ENCODE results near the gene PDE11A. TPM values are rescaled to one million over a fixed set of nuclear protein-coding genes. Genes with fewer than 3 reads are reported as not detected.

The PDE11A gene
- total and polyA plus RNA-seq, 5 donors from 2014 or later: not detected

DNA sequence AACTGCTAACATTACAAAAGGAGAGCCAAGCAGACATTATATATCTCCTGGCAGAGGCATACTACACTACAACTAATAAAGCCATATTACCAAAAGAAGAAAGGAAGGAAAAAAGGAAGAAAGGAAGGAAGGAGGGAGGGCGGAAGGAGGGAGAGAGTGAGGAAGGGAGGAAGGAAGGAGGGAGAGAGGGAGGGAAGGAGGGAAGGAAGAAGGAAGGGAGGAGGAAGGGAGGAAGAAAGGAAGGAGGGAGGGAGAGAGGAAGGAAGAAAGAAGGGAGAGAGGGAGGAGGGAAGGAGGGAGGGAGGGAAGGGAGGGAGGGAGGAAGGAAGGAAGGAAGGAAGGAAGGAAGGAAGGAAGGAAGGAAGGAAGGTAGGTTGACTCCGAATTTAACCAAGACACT lies 133.4 kb downstream of the PDE11A start:
- Mint-ChIP-seq H3K27ac (no peak overlapping the region), H3K36me3 (no peaks in the 10 kb centered on the region), H3K4me1 (no peaks in the 10 kb centered on the region), H3K27me3 (peaks cover 4% of the 10 kb centered on the region), H3K9me3 (peaks cover 0 to 9% (median 0%) of the 10 kb centered on the region in 7 donors), H3K4me3 (no peak overlapping the region)
- no peak for ATAC-seq (ENCODE audit: low read depth in 2 of 2)
- Histone ChIP-seq H3K36me3 (ENCODE audit: control insufficient read depth, insufficient read depth, low read length) (no peaks in the 10 kb centered on the region), H3K4me3 (ENCODE audit: low read depth, low read length) (no peak overlapping the region), H3K27me3 (ENCODE audit: control insufficient read depth, insufficient read depth, low read length) (no peaks in the 10 kb centered on the region), H3K4me1 (ENCODE audit: control insufficient read depth, insufficient read depth, low read length, poor library complexity, severe bottlenecking) (no peaks in the 10 kb centered on the region), H3K9me3 (ENCODE audit: control insufficient read depth in 2 of 2, low read length in 2 of 2) (no peaks in the 10 kb centered on the region), H3K27ac (ENCODE audit: insufficient read depth, low read length, poor library complexity, severe bottlenecking) (no peak overlapping the region)
- no peak for DNase-seq

DNA sequence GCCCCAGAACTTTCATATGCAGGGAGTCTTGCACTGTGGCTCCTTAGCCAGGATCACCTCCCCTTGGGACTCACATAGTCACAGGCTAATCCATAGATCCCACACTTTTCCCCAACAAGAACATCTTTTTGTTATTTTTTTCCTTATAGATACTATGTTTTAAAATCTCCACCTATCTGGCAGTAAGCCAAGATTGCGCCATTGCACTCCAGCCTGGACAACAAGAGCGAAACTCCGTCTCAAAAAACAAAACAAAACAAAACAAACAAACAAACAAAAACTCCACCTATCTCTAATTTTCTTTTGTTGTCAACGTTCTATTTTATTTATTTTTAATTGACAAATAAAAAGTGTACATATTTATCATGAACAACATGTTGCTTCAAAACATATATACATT lies 141.7 kb downstream of the PDE11A start:
- no peak overlapping the region for H3K27ac ChIP-seq (ENCODE audit: insufficient read depth, low read length, poor library complexity, severe bottlenecking)
- no peaks in the 10 kb centered on the region for H3K36me3 ChIP-seq (ENCODE audit: control insufficient read depth, insufficient read depth, low read length)
- Mint-ChIP-seq H3K9me3 (peaks cover 0 to 3% (median 0%) of the 10 kb centered on the region in 7 donors), H3K4me1 (no peaks in the 10 kb centered on the region), H3K27me3 (no peaks in the 10 kb centered on the region), H3K36me3 (no peaks in the 10 kb centered on the region), H3K27ac (no peak overlapping the region), H3K4me3 (no peak overlapping the region)
- H3K4me3 ChIP-seq (ENCODE audit: low read depth, low read length): no peak overlapping the region
- H3K4me1 ChIP-seq (ENCODE audit: control insufficient read depth, insufficient read depth, low read length, poor library complexity, severe bottlenecking): no peaks in the 10 kb centered on the region
- DNase-seq: no peak
- H3K27me3 ChIP-seq (ENCODE audit: control insufficient read depth, insufficient read depth, low read length): no peaks in the 10 kb centered on the region
- no peaks in the 10 kb centered on the region for H3K9me3 ChIP-seq (ENCODE audit: control insufficient read depth in 2 of 2, low read length in 2 of 2)
- ATAC-seq (ENCODE audit: low read depth in 2 of 2): no peak

DNA sequence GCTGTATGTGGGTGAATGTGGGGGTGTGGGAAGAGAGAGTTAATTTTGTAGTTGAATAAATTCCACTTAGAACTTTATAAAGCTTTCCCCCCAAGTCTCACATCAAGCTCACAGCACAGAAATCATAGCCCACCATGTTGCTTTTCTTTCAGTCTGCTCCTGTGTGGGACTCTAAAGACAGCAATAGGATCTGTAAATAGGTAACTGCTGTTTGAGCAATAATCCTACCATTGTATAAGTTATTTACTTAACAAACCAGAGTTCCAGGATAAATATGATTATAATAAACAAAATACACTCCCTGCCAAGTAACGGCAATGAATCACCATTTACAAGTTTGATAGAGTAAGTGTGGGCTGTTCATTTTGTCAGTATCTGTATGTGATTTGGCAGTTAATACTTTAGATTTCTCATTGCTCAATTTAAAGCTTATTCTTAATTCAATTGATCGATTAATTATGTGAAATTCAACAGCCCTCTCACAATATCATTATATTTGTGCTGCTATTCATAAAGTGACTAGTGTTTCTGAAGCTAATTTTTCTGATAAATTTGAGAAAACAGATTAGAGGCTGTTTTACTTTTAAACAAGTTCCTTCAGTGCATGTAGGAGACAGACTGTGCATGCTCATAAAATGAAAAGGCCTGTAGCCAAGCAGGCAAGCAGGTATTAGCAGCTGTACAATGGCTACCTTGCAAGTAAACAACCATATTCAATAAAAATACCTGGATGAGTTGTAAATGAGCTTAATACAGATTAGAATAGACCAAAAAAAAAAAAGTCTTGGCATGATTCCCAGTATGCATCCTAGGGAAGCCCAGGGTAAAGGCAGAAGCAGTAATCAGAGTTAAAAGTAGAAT lies 142.7 kb downstream of the PDE11A start:
- Histone ChIP-seq H3K27me3 (ENCODE audit: control insufficient read depth, insufficient read depth, low read length) (no peaks in the 10 kb centered on the region), H3K4me1 (ENCODE audit: control insufficient read depth, insufficient read depth, low read length, poor library complexity, severe bottlenecking) (no peaks in the 10 kb centered on the region), H3K27ac (ENCODE audit: insufficient read depth, low read length, poor library complexity, severe bottlenecking) (no peak overlapping the region), H3K36me3 (ENCODE audit: control insufficient read depth, insufficient read depth, low read length) (no peaks in the 10 kb centered on the region), H3K9me3 (ENCODE audit: control insufficient read depth in 2 of 2, low read length in 2 of 2) (no peaks in the 10 kb centered on the region), H3K4me3 (ENCODE audit: low read depth, low read length) (no peak overlapping the region)
- H3K4me3 Mint-ChIP-seq: no peak overlapping the region
- no peaks in the 10 kb centered on the region for H3K27me3 Mint-ChIP-seq
- H3K4me1 Mint-ChIP-seq: no peaks in the 10 kb centered on the region
- ATAC-seq (ENCODE audit: low read depth in 2 of 2) (no peak), DNase-seq (no peak)
- peaks cover 0 to 3% (median 0%) of the 10 kb centered on the region in 7 donors for H3K9me3 Mint-ChIP-seq
- H3K27ac Mint-ChIP-seq: no peak overlapping the region
- H3K36me3 Mint-ChIP-seq: no peaks in the 10 kb centered on the region

DNA sequence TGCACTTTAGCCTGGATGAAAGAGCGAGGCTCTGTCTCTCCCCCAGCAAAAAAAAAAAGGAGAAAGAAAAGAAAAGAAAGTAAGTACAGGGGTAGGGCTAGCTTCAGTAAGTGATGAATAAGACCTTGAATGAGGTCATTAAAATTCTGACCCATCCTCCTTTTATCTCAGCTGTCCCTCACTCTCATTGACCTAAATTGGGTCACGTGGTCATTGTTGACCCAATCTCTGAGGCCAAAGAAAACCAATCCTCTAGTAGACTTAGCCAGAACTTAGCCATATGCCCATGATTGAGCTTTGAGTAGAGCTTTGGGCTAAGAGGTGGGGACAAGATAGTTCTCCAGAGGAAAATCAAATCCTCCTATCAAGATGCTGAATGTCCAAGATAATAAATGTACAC lies 149.3 kb downstream of the PDE11A start:
- H3K36me3 Mint-ChIP-seq: no peaks in the 10 kb centered on the region
- ATAC-seq (ENCODE audit: low read depth in 2 of 2): no peak

DNA sequence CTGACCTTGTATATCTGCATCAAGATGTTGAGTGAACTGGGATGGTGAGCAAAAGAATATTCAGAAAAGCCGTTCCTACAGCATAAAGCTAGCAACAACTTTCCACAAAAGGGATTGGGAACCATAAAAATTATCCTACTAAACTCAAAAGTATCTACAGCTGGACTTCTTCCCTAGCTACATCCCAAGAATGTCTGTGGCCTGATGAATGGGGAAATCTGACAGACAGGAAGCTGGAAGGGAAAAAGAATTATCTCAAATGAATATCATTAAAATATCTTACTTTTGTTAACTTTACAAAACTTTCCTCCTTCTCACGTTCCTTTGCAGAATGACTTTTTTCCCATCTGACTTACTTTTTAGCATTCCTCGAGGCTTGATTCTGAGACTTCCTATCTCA lies 150.9 kb downstream of the PDE11A start:
- no peaks in the 10 kb centered on the region for H3K4me1 Mint-ChIP-seq
- no peaks in the 10 kb centered on the region for H3K36me3 Mint-ChIP-seq
- DNase-seq (no peak), ATAC-seq (ENCODE audit: low read depth in 2 of 2) (no peak)
- H3K27ac Mint-ChIP-seq: no peak overlapping the region
- H3K9me3 ChIP-seq (ENCODE audit: control insufficient read depth in 2 of 2, low read length in 2 of 2): no peaks in the 10 kb centered on the region
- H3K36me3 ChIP-seq (ENCODE audit: control insufficient read depth, insufficient read depth, low read length): no peaks in the 10 kb centered on the region
- no peaks in the 10 kb centered on the region for H3K27me3 Mint-ChIP-seq
- no peaks in the 10 kb centered on the region for H3K27me3 ChIP-seq (ENCODE audit: control insufficient read depth, insufficient read depth, low read length)
- no peak overlapping the region for H3K27ac ChIP-seq (ENCODE audit: insufficient read depth, low read length, poor library complexity, severe bottlenecking)
- no peak overlapping the region for H3K4me3 ChIP-seq (ENCODE audit: low read depth, low read length)
- peaks cover 0 to 4% (median 0%) of the 10 kb centered on the region in 7 donors for H3K9me3 Mint-ChIP-seq
- no peak overlapping the region for H3K4me3 Mint-ChIP-seq
- no peaks in the 10 kb centered on the region for H3K4me1 ChIP-seq (ENCODE audit: control insufficient read depth, insufficient read depth, low read length, poor library complexity, severe bottlenecking)

More for the DNA sequence above, 149.3 kb downstream of the PDE11A start:
- H3K27ac ChIP-seq (ENCODE audit: insufficient read depth, low read length, poor library complexity, severe bottlenecking): no peak overlapping the region
- no peak for DNase-seq
- H3K36me3 ChIP-seq (ENCODE audit: control insufficient read depth, insufficient read depth, low read length): no peaks in the 10 kb centered on the region
- no peaks in the 10 kb centered on the region for H3K27me3 ChIP-seq (ENCODE audit: control insufficient read depth, insufficient read depth, low read length)
- Mint-ChIP-seq H3K4me3 (no peak overlapping the region), H3K9me3 (peaks cover 0 to 2% (median 0%) of the 10 kb centered on the region in 7 donors), H3K27ac (no peak overlapping the region), H3K27me3 (no peaks in the 10 kb centered on the region), H3K4me1 (no peaks in the 10 kb centered on the region)
- no peak overlapping the region for H3K4me3 ChIP-seq (ENCODE audit: low read depth, low read length)
- H3K4me1 ChIP-seq (ENCODE audit: control insufficient read depth, insufficient read depth, low read length, poor library complexity, severe bottlenecking): no peaks in the 10 kb centered on the region
- H3K9me3 ChIP-seq (ENCODE audit: control insufficient read depth in 2 of 2, low read length in 2 of 2): no peaks in the 10 kb centered on the region

DNA sequence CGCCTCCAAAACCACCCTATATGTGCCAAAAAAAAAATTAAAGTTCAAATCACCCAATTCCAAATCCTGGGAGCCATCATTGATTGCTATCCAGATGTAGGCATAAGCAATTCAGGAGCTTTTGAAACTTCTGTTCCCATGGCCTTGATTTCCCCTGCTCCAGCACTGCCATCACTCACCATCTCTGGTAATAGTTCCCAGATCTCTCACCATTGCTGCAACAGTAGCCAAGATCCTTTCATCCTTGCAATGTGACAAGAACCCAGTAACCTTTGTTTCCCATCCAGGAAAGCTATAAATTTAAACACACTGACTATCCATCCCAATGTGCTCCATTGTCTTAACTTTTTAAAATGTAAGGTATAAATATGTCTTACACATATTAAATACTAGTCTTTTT lies 155.4 kb downstream of the PDE11A start:
- Mint-ChIP-seq H3K27me3 (no peaks in the 10 kb centered on the region), H3K4me1 (no peaks in the 10 kb centered on the region), H3K36me3 (no peaks in the 10 kb centered on the region), H3K4me3 (no peak overlapping the region), H3K27ac (no peak overlapping the region), H3K9me3 (peaks cover 0 to 4% (median 0%) of the 10 kb centered on the region in 7 donors)
- no peaks in the 10 kb centered on the region for H3K4me1 ChIP-seq (ENCODE audit: control insufficient read depth, insufficient read depth, low read length, poor library complexity, severe bottlenecking)
- no peaks in the 10 kb centered on the region for H3K9me3 ChIP-seq (ENCODE audit: control insufficient read depth in 2 of 2, low read length in 2 of 2)
- H3K27ac ChIP-seq (ENCODE audit: insufficient read depth, low read length, poor library complexity, severe bottlenecking): no peak overlapping the region
- H3K27me3 ChIP-seq (ENCODE audit: control insufficient read depth, insufficient read depth, low read length): no peaks in the 10 kb centered on the region
- no peak for ATAC-seq (ENCODE audit: low read depth in 2 of 2)
- no peaks in the 10 kb centered on the region for H3K36me3 ChIP-seq (ENCODE audit: control insufficient read depth, insufficient read depth, low read length)
- no peak overlapping the region for H3K4me3 ChIP-seq (ENCODE audit: low read depth, low read length)
- no peak for DNase-seq

DNA sequence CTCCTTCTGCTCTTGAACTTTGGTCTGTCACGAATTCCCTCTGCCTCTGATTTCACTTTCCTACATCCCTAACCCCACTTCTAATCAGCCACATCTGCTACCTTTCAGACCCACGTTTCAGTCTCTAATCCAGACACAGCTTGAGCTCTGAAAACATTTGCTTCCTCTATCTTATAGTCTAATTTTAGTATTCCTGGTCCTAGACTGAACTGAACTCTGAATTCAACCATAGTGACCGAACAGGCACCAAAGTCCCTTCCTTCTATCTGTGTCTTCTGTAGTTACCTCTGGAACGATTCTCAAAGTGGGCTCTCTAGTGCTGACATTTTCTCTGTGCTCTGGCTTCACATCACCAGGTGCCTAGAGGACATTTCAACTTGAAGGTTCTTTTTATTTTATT lies 156.2 kb downstream of the PDE11A start:
- H3K27me3 Mint-ChIP-seq: no peaks in the 10 kb centered on the region
- Histone ChIP-seq H3K27ac (ENCODE audit: insufficient read depth, low read length, poor library complexity, severe bottlenecking) (no peak overlapping the region), H3K27me3 (ENCODE audit: control insufficient read depth, insufficient read depth, low read length) (no peaks in the 10 kb centered on the region), H3K4me1 (ENCODE audit: control insufficient read depth, insufficient read depth, low read length, poor library complexity, severe bottlenecking) (no peaks in the 10 kb centered on the region), H3K9me3 (ENCODE audit: control insufficient read depth in 2 of 2, low read length in 2 of 2) (no peaks in the 10 kb centered on the region), H3K4me3 (ENCODE audit: low read depth, low read length) (no peak overlapping the region), H3K36me3 (ENCODE audit: control insufficient read depth, insufficient read depth, low read length) (no peaks in the 10 kb centered on the region)
- no peaks in the 10 kb centered on the region for H3K4me1 Mint-ChIP-seq
- no peak overlapping the region for H3K4me3 Mint-ChIP-seq
- H3K9me3 Mint-ChIP-seq: peaks cover 0 to 4% (median 0%) of the 10 kb centered on the region in 7 donors
- H3K36me3 Mint-ChIP-seq: no peaks in the 10 kb centered on the region
- DNase-seq (no peak), ATAC-seq (ENCODE audit: low read depth in 2 of 2) (no peak)
- no peak overlapping the region for H3K27ac Mint-ChIP-seq

DNA sequence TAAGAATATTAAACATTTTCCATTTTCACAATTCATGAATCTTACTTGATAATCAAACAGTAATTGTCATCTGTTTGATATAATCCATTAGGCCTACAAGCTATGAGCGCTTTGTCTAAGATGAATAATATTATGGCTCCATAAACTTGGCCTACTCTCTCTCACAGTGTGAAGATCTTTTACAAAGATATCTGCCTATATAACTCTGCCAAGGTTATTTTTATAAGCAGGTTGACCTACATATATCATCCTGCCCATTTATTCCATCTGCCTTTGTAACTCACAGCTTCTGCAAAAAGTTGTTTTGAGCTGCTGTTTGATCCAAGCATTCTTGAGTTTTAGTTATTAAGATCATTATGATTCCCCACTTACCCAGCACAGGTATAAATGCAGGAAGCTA lies 158.3 kb downstream of the PDE11A start:
- no peaks in the 10 kb centered on the region for H3K36me3 ChIP-seq (ENCODE audit: control insufficient read depth, insufficient read depth, low read length)
- H3K9me3 ChIP-seq (ENCODE audit: control insufficient read depth in 2 of 2, low read length in 2 of 2): no peaks in the 10 kb centered on the region
- Mint-ChIP-seq H3K27me3 (no peaks in the 10 kb centered on the region), H3K4me3 (no peak overlapping the region), H3K4me1 (no peaks in the 10 kb centered on the region), H3K36me3 (no peaks in the 10 kb centered on the region), H3K9me3 (peaks cover 0 to 4% (median 0%) of the 10 kb centered on the region in 7 donors), H3K27ac (no peak overlapping the region)
- no peaks in the 10 kb centered on the region for H3K4me1 ChIP-seq (ENCODE audit: control insufficient read depth, insufficient read depth, low read length, poor library complexity, severe bottlenecking)
- no peak overlapping the region for H3K27ac ChIP-seq (ENCODE audit: insufficient read depth, low read length, poor library complexity, severe bottlenecking)
- DNase-seq (no peak), ATAC-seq (ENCODE audit: low read depth in 2 of 2) (no peak)
- no peak overlapping the region for H3K4me3 ChIP-seq (ENCODE audit: low read depth, low read length)
- no peaks in the 10 kb centered on the region for H3K27me3 ChIP-seq (ENCODE audit: control insufficient read depth, insufficient read depth, low read length)

Measured in CD4-positive, CD25-positive, alpha-beta regulatory T cell (primary cell).